Activated T-cell treated with anti-CD3 and anti-CD28 coated beads, Interleukin-2, amount 50 U/mL, for 4 hours (primary cell): ENCODE measurements around the gene CNIH3. TPM values are rescaled to one million over a fixed set of nuclear protein-coding genes. Genes with fewer than 3 reads are reported as not detected.
"Not testable (repeated sequence)": the region's sequence is repeated elsewhere in the genome, so short reads cannot be mapped to it uniquely, and the experiment has no call there.

Experiments used
- ATAC-seq, 2 donors: fragments of 200-7000 bp; cut with Tn5 transposase; one replicate each; pipeline ENCODE4 v1.10.0; 2021
- DNase-seq: peaks from one replicate; pipeline ENCODE4 v3.0.0-alpha.2; 2020
- H3K27me3 Mint-ChIP-seq: one replicate; pipeline ENCODE4 v1.8.0; 2021; ENCODE audit warnings: low read depth, mixed read lengths
- H3K36me3 Mint-ChIP-seq: one replicate; pipeline ENCODE4 v1.8.0; 2022; ENCODE audit warnings: mixed read lengths; ENCODE audit not compliant: insufficient read depth
- H3K4me1 Mint-ChIP-seq: one replicate; pipeline ENCODE4 v1.8.0; 2021; ENCODE audit warnings: low read depth, mixed read lengths
- H3K4me3 Mint-ChIP-seq: one replicate; pipeline ENCODE4 v1.8.0; 2021; ENCODE audit warnings: mild to moderate bottlenecking, moderate library complexity, mixed read lengths
- H3K9me3 Mint-ChIP-seq: one replicate; pipeline ENCODE4 v1.8.0; 2021; ENCODE audit warnings: mixed read lengths
- total RNA-seq, 3 donors: library from RNA; stranded (reverse); gene quantifications; one replicate each; pipeline ENCODE4 v1.2.1, GENCODE V29; 2021

CNIH3 gene
- total RNA-seq, 3 donors from 2014 or later: 0.66 to 1.1 (median 0.71) TPM

GRCh38 chr1:224675590-224675989, 59.5 kb downstream of the CNIH3 start:
- no peaks in the 10 kb centered on the region for H3K36me3 Mint-ChIP-seq
- H3K4me1 Mint-ChIP-seq: no peaks in the 10 kb centered on the region
- peaks cover 2% of the 10 kb centered on the region for H3K27me3 Mint-ChIP-seq
- DNase-seq (no peak), ATAC-seq (no peak)
- H3K4me3 Mint-ChIP-seq: no peak overlapping the region
- H3K9me3 Mint-ChIP-seq: no peaks in the 10 kb centered on the region

GRCh38 chr1:224676551-224676950, 60.4 kb downstream of the CNIH3 start:
- no peak for DNase-seq
- Mint-ChIP-seq H3K27me3 (peaks cover 2% of the 10 kb centered on the region), H3K36me3 (no peaks in the 10 kb centered on the region), H3K4me3 (no peak overlapping the region), H3K4me1 (no peaks in the 10 kb centered on the region), H3K9me3 (no peaks in the 10 kb centered on the region)
- no peak for ATAC-seq

DNA sequence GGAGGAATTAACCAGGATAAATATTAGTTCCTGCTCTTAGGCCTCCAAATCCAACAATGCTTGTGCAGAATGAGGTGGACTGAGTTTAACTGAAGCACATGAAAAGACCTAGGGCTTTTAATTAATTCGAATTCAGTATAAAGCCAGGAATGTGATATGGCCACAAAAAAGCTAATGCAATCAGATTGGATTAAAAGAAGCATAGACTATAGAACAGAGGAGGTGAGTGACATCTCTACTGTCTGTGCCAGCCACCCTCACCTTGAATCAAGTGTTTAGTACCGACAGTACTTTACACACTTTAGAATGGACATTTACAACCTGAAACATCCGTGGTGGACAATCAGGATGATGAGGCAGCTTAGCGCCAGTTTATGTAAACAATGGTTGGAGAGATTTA, 62.1 kb downstream of the CNIH3 start:
- H3K36me3 Mint-ChIP-seq: no peaks in the 10 kb centered on the region
- ATAC-seq (no peak), DNase-seq (no peak)
- no peaks in the 10 kb centered on the region for H3K4me1 Mint-ChIP-seq
- no peak overlapping the region for H3K4me3 Mint-ChIP-seq
- H3K9me3 Mint-ChIP-seq: no peaks in the 10 kb centered on the region
- H3K27me3 Mint-ChIP-seq: peaks cover 2% of the 10 kb centered on the region

DNA sequence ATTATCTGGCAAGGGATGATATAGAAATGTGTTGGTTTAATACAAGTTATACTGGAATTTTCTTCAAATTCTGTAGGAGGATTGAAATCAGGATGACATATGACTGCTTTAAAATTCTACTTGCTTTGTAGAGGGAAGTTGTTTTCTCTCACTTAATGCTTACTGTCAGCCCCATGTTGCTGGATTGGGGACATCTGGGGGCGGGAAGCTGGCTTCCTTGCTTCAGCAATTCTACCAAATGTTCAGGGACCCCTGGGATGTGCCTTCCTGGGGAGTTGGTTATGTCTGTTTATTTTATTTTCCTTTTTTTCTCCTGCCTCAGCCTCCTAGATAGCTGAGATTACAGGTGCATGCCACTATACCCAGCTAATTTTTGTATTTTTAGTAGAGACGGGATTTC, 63.5 kb downstream of the CNIH3 start:
- no peak for DNase-seq
- no peaks in the 10 kb centered on the region for H3K36me3 Mint-ChIP-seq

DNA sequence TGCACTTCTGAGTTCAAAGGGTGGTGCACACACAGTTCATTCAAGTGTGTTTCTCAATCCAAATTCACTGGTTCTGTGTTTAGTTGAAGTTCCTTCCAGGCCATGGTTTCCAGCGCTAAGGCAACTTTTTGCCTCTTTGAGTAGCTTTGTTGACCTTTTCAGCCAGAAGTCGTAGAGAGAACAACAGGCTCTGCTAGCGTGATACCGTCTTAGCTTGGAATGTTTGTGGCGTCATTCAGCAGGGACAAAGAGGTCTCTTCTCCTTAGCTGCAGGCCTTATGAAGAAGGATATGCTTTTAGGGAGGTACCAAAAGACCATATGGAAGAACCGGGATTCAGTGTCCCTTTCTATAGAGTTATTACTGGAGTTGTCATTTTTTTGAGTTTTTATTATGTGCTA, 65.7 kb downstream of the CNIH3 start:
- no peak for DNase-seq
- Mint-ChIP-seq H3K9me3 (no peaks in the 10 kb centered on the region), H3K4me3 (no peak overlapping the region), H3K4me1 (no peaks in the 10 kb centered on the region), H3K27me3 (no peaks in the 10 kb centered on the region), H3K36me3 (no peaks in the 10 kb centered on the region)
- ATAC-seq: no peak

More for the DNA sequence above, 63.5 kb downstream of the CNIH3 start:
- no peaks in the 10 kb centered on the region for H3K9me3 Mint-ChIP-seq
- no peaks in the 10 kb centered on the region for H3K4me1 Mint-ChIP-seq
- no peaks in the 10 kb centered on the region for H3K27me3 Mint-ChIP-seq
- no peak for ATAC-seq
- no peak overlapping the region for H3K4me3 Mint-ChIP-seq

DNA sequence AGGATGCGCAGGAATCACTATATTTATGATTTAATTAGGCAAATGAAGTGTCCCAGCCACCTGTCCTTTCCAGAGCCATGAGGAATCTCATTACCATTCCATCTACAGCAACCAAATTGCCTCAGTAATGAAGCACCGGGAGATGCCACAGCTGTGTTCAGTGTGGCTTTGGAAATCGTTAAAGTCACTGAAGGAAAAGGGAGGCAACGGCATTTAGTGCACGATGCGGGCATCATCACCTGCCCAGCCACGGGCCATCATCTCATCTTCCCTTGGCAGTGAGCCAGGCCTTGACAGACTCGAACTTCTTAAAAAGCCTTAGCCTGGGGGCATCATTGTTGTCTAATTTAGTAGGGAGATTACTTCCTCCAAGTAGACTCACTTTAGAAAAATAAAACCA, 67.8 kb downstream of the CNIH3 start:
- Mint-ChIP-seq H3K27me3 (peaks cover under 1% of the 10 kb centered on the region), H3K4me1 (no peaks in the 10 kb centered on the region), H3K36me3 (no peaks in the 10 kb centered on the region), H3K9me3 (no peaks in the 10 kb centered on the region), H3K4me3 (no peak overlapping the region)
- no peak for ATAC-seq
- DNase-seq: no peak

DNA sequence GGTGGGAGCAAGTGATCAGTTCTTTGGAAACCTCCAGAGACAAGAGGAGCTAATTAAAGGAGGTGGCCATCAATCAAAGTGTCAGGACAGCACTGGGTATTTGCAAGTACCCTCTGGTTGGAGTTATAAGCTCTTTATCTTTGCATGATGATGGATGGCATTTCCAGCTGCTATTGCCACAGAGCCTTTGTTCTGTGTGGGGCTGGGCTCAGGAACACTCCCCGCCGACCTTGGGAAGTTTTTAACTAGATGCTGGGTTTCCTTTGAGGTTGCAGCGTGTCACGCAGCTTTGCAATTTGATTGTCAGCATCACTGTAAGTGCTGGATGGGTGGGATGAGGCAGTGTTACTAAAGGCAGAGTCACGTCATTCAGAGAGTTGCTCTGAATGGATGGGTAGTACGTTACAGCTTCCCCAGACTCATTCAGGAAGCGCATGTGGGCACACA, 68.9 kb downstream of the CNIH3 start:
- Mint-ChIP-seq H3K4me1 (no peaks in the 10 kb centered on the region), H3K27me3 (peaks cover 4% of the 10 kb centered on the region), H3K9me3 (no peaks in the 10 kb centered on the region), H3K36me3 (no peaks in the 10 kb centered on the region), H3K4me3 (no peak overlapping the region)
- ATAC-seq (peak in 1 of 2 donors; percentile 18), DNase-seq (no peak)

DNA sequence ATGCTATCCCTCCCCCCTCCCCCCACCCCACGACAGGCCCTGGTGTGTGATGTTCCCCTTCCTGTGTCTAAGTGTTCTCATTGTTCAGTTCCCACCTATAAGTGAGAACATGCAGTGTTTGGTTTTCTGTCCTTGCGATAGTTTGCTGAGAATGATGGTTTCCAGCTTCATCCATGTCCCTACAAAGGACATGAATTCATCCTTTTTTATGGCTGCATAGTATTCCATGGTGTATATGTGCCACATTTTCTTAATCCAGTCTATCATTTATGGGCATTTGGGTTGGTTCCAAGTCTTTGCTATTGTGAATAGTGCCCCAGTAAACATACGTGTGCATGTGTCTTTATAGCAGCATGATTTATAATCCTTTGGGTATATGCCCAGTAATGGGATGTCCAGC, 70.0 kb downstream of the CNIH3 start:
- H3K9me3 Mint-ChIP-seq, H3K36me3 Mint-ChIP-seq, ATAC-seq, DNase-seq, H3K4me1 Mint-ChIP-seq, H3K27me3 Mint-ChIP-seq, H3K4me3 Mint-ChIP-seq: not testable (repeated sequence)

DNA sequence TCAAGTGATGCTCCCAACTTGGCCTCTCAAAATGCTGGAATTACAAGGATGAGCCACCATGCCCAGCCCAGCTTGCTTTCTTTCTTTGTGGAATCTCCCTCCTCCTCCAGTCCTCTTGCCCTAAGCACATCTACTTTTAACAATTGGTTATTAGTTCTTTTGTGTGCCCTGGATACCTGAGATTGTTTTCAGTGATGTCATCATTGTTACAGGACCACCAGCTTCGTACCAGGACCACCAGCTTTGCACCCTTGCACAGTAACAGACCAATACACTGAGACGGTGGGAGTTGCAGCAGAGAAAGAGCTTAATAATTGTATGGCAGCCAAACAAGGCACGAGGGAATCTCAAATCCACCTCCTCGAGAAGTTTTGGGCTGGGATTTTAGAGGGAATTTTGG, 71.3 kb downstream of the CNIH3 start:
- H3K27me3 Mint-ChIP-seq: peaks cover 4% of the 10 kb centered on the region
- no peaks in the 10 kb centered on the region for H3K36me3 Mint-ChIP-seq
- ATAC-seq (no peak), DNase-seq (no peak)
- H3K4me3 Mint-ChIP-seq: no peak overlapping the region
- H3K9me3 Mint-ChIP-seq: no peaks in the 10 kb centered on the region
- H3K4me1 Mint-ChIP-seq: no peaks in the 10 kb centered on the region

GRCh38 chr1:224689374-224689773, 73.3 kb downstream of the CNIH3 start:
- Mint-ChIP-seq H3K4me3 (no peak overlapping the region), H3K27me3 (peaks cover 4% of the 10 kb centered on the region), H3K36me3 (no peaks in the 10 kb centered on the region), H3K4me1 (no peaks in the 10 kb centered on the region), H3K9me3 (no peaks in the 10 kb centered on the region)
- ATAC-seq: no peak
- no peak for DNase-seq

DNA sequence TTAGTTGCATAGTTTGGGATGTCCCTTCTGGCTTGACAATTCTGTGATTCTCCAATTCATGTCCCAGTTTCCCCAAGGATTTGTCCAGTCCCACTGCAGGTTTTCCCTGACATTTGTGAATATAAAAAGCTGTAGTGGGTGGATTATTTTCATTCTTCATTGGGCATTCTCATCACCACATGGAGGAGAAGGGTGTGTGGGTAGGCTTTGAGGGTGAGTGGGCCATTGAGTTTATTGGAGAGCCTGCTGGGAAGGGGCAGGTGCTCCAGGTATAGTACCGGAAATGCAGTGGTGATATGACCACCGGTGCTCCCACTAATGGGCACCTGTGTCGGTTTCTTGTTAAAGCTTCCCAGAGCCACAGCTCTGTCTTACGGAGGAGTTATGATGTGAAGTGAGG, 74.5 kb downstream of the CNIH3 start:
- ATAC-seq: no peak
- Mint-ChIP-seq H3K36me3 (no peaks in the 10 kb centered on the region), H3K9me3 (no peaks in the 10 kb centered on the region), H3K4me3 (no peak overlapping the region), H3K4me1 (no peaks in the 10 kb centered on the region), H3K27me3 (peaks cover 4% of the 10 kb centered on the region)
- DNase-seq: no peak

DNA sequence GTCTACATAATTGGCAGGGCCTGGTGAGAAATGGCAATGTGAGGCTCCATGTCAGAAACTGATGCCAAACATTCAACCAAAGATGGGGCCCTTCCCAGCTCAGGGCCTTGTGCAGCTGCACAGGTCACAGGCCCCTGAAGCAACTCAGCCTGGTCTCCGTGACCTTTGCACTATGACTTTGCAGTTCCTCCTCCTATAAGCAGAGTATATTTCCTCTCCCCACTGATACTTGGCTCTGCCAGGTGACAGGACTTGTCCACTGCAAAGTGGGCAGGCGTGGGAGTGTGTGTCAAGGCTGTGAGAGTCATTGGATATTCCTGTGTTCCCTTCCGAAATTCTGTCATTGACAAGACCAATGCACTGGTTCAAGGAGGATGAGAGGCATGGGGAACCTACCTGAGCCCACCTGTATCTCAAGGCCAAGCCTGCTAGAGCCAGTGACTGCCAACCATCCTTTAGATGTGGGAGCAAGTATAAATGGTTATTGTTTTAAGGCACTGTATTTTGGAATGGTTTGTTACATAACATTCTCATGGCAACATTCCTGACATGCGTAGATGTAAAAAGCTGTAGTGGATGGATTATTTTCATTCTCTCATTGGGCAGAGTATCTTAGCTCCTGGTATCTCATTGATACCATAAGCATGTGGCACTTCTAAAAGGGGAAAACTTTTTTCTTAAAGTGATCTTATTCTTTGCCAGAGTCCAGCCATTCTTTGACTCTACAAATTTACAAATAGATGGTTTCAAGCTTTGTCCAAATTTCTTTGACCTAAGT, 75.2 kb downstream of the CNIH3 start:
- peaks cover 4% of the 10 kb centered on the region for H3K27me3 Mint-ChIP-seq
- no peaks in the 10 kb centered on the region for H3K4me1 Mint-ChIP-seq
- DNase-seq: no peak
- H3K9me3 Mint-ChIP-seq: no peaks in the 10 kb centered on the region
- no peak for ATAC-seq
- no peaks in the 10 kb centered on the region for H3K36me3 Mint-ChIP-seq
- no peak overlapping the region for H3K4me3 Mint-ChIP-seq

- no peak for DNase-seq
- Mint-ChIP-seq H3K9me3 (no peaks in the 10 kb centered on the region), H3K27me3 (no peaks in the 10 kb centered on the region), H3K36me3 (no peaks in the 10 kb centered on the region), H3K4me1 (no peaks in the 10 kb centered on the region), H3K4me3 (no peak overlapping the region)
- no peak for ATAC-seq
Observed at GRCh38 chr1:224694969-224695368, 78.9 kb downstream of the CNIH3 start.

DNA sequence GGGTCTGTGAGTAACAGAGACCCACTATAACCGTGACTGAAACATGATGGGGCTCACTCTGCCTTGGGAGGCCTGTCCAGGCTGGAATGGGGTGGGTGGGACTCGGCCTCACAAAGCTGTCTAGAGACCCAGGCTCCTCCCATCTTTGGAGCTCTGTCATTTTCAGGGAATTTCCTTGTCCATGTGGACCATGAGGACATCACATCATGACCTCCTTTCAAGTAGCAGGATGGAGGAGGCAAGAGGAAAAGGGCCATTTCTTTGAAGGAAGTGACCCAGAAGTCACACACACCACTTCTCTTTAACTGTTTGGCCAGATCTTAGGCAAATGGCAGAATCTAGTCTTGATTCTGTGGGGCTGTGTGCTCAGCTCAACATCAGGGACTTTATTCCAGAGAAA, 79.9 kb downstream of the CNIH3 start:
- Mint-ChIP-seq H3K4me1 (no peaks in the 10 kb centered on the region), H3K36me3 (no peaks in the 10 kb centered on the region), H3K27me3 (no peaks in the 10 kb centered on the region), H3K4me3 (no peak overlapping the region), H3K9me3 (no peaks in the 10 kb centered on the region)
- no peak for DNase-seq
- ATAC-seq: no peak

DNA sequence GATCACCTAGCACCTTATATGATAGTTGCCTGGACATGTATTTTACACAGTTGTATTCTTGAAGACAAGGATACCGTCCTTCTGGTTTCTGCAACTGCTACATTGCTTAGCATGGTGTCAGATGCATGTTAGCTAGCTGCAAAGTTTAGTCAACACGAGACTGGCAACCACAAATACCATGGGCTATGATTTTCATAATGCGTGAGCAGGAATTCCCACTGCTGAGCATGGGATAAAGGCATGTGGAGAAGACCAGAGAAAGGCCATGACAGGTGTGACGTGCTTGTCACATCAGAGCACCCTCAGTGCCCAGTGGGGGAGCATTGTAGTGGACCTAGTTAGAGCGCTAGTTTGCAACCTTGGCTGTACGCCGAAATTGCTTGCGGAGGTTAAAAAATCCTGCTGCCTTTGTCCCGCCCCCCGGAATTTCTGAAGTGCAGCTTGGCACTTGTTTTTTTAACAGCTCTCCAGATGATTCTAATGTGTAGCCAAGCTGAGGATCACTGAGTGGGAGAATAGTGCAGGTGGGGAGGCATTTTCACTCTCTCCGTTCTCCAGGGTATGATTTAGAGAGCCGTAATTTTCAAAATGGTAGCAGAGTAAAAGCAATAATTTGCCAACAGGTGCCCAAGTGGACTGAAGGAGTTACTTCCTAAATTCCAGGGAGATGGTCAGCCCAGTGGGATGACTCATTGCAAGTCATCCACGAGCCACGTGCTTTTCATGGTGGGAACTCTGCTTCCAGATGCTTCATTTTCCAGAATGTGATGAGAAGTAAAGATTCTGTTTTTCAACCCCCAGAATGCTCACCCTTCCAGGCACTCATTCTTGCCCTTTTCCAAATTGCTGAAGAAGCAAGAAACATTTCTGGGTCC, 81.0 kb downstream of the CNIH3 start:
- Mint-ChIP-seq H3K4me3 (no peak overlapping the region), H3K9me3 (no peaks in the 10 kb centered on the region), H3K36me3 (no peaks in the 10 kb centered on the region), H3K4me1 (no peaks in the 10 kb centered on the region), H3K27me3 (no peaks in the 10 kb centered on the region)
- ATAC-seq (no peak), DNase-seq (no peak)
